Bronchial epithelial cell (primary cell): ENCODE measurements around the gene RILPL2. TPM values are rescaled to one million over a fixed set of nuclear protein-coding genes. Genes with fewer than 3 reads are reported as not detected.

Experiments
- DNase-seq: peaks from one replicate; pipeline ENCODE4 v3.0.0-alpha.2; 2010; ENCODE audit warnings: low read depth
- FAIRE-seq: peaks from 2 replicates; lab custom pipeline; 2011; peaks lifted over from hg19 to GRCh38; lab: Jason Lieb, UNC
- H3K27me3 ChIP-seq: 2 replicates; pipeline ENCODE4 v1.5.1; 2011; ENCODE audit warnings: low read length; ENCODE audit not compliant: control insufficient read depth, insufficient read depth
- H3K36me3 ChIP-seq: 2 replicates; pipeline ENCODE4 v1.5.1; 2011; ENCODE audit warnings: low read length; ENCODE audit not compliant: control insufficient read depth, insufficient read depth
- H3K4me3 ChIP-seq: 2 replicates; pipeline ENCODE4 v1.5.1; 2011; ENCODE audit warnings: mild to moderate bottlenecking, low read depth, low read length, control low read depth
- CTCF ChIP-seq: IDR thresholded peaks from 2 replicates; pipeline ENCODE4 v1.5.1; 2011; ENCODE audit warnings: mild to moderate bottlenecking, moderate library complexity, low read length, control low read depth, inconsistent platforms; ENCODE audit not compliant: insufficient read depth, severe bottlenecking
- total RNA-seq: library from RNA; depleted of rRNA; stranded (reverse); fragments of >200 nt; gene quantifications from 2 replicates; pipeline ENCODE4 v1.2.1, GENCODE V29; 2014

RILPL2 gene
- total RNA-seq, 1 donor from 2014 or later, result 3.9 TPM

- FAIRE-seq (no peak), DNase-seq (no peak)
- H3K27me3 ChIP-seq, result no peaks in the 10 kb centered on the region
- H3K36me3 ChIP-seq, result peaks cover 13% of the 10 kb centered on the region
- no peak for TF ChIP-seq CTCF
- H3K4me3 ChIP-seq, result no peak overlapping the region
Observed at GRCh38 chr12:123479442-123480180, 43.1 kb upstream of the RILPL2 start.

GRCh38 chr12:123478762-123479161 is 42.3 kb upstream of the RILPL2 start:
- peaks cover 11% of the 10 kb centered on the region for H3K36me3 ChIP-seq
- no peak overlapping the region for H3K4me3 ChIP-seq
- DNase-seq (no peak), FAIRE-seq (no peak)
- TF ChIP-seq CTCF, result no peak
- H3K27me3 ChIP-seq, result no peaks in the 10 kb centered on the region

GRCh38 chr12:123478069-123478468 is 41.6 kb upstream of the RILPL2 start:
- Histone ChIP-seq H3K4me3 (no peak overlapping the region), H3K36me3 (peaks cover 7% of the 10 kb centered on the region), H3K27me3 (no peaks in the 10 kb centered on the region)
- FAIRE-seq (no peak), DNase-seq (no peak)
- TF ChIP-seq CTCF, result no peak

GRCh38 chr12:123475246-123475703 is 38.8 kb upstream of the RILPL2 start:
- Histone ChIP-seq H3K27me3 (no peaks in the 10 kb centered on the region), H3K4me3 (no peak overlapping the region), H3K36me3 (peaks cover 7% of the 10 kb centered on the region)
- no peak for FAIRE-seq
- no peak for DNase-seq
- TF ChIP-seq CTCF, result no peak

- H3K4me3 ChIP-seq, result no peak overlapping the region
- DNase-seq (no peak), FAIRE-seq (no peak)
- no peak for TF ChIP-seq CTCF
- H3K36me3 ChIP-seq, result peaks cover 7% of the 10 kb centered on the region
- H3K27me3 ChIP-seq, result no peaks in the 10 kb centered on the region
Observed at GRCh38 chr12:123474485-123475245, 38.2 kb upstream of the RILPL2 start.
